Right lobe of liver (tissue), 6 donors: ENCODE measurements around the gene HOXB6. TPM values are rescaled to one million over a fixed set of nuclear protein-coding genes. Genes with fewer than 3 reads are reported as not detected.

Experiments
- ATAC-seq, 4 donors: fragments of 200-7000 bp; cut with Tn5 transposase; one replicate each; pipeline ENCODE4 v1.9.1; 2020; ENCODE audit warnings: mild to moderate bottlenecking in 4 of 4, moderate library complexity in 4 of 4
- DNase-seq, 3 donors: peaks; one replicate each; pipeline ENCODE4 v3.0.0-alpha.2; 2020
- H3K27ac ChIP-seq, 3 donors: fragments of 200-600 bp; one replicate each; pipeline ENCODE4 v1.8.0; 2022
- H3K27me3 ChIP-seq, 2 donors: fragments of 200-600 bp; one replicate each; pipeline ENCODE4 v1.8.0; 2022
- H3K36me3 ChIP-seq, 4 donors: fragments of 200-600 bp; sonication (generic) in 1 of 4; one replicate each; pipeline versions ENCODE4 v1.5.1 to v1.8.0; 2017 to 2022; ENCODE audit warnings: control low read depth in 1 of 4
- H3K4me1 ChIP-seq, 4 donors: fragments of 200-600 bp; sonication (generic) in 1 of 4; one replicate each; pipeline versions ENCODE4 v1.5.1 to v1.8.0; 2017 to 2022; ENCODE audit warnings: control low read depth in 1 of 4
- H3K4me3 ChIP-seq, 3 donors: fragments of 200-600 bp; one replicate each; pipeline ENCODE4 v1.8.0; 2022
- H3K9me3 ChIP-seq, 4 donors: fragments of 200-600 bp; sonication (generic) in 1 of 4; one replicate each; pipeline versions ENCODE4 v1.5.1 to v1.8.0; 2017 to 2022; ENCODE audit warnings: control low read depth in 1 of 4
- POLR2A ChIP-seq: fragments of 450-650 bp; IDR thresholded peaks from one replicate; pipeline ENCODE4 v1.6.1; 2017; ENCODE audit warnings: antibody characterized with exemption, mild to moderate bottlenecking
- WGBS: methylation state at CpG from one replicate; pipeline ENCODE4 v1.1.6; 2018; ENCODE audit warnings: low coverage, low lambda C conversion rate; ENCODE audit not compliant: insufficient coverage; ENCODE audit errors: missing lambda C conversion rate; 5-methylcytosine and 5-hydroxymethylcytosine counted together
- intact Hi-C, 2 donors: fragments of 100-400 bp; cut with DNase I; formaldehyde crosslinking; loops; one replicate each; pipeline versions ENCODE4 v1.11.2 to v1.14.1; 2022
- total RNA-seq, 6 experiments: library from RNA; depleted of rRNA in 2 of 6; stranded (reverse); fragments of >200 nt in 2 of 6; fragmentation: NEBNext Ultra II Directional in 3 of 6; extraction: Animal tissue kit (Norgen Biotek cat#: 25700) in 3 of 6; gene quantifications; one replicate each; pipeline versions ENCODE4 v1.1.0 to v1.2.4, GENCODE V29; 2016 to 2023
- TF ChIP-seq, protein P1 (sequence below), 4 donors: fragments of 200-600 bp in 3 of 4; fragments of 450-650 bp in 1 of 4; IDR thresholded peaks; one replicate each; pipeline versions ENCODE4 v1.5.1 to v1.8.0; 2016 to 2022; ENCODE audit warnings: antibody characterized with exemption in 4 of 4, mild to moderate bottlenecking in 2 of 4
- donor health status: DM: no; HTN: yes; CAD: no.
- donor health status: DM: no; HTN: no; CAD: no.
- donor health status: DM: no; HTN: no; CAD: no.
- donor health status: DM: no; HTN: yes; CAD: no.
- donor health status: DM: no; HTN: yes; CAD: no.

Gene HOXB6
- total RNA-seq, 6 experiments from 2014 or later = 0.18 to 0.83 (median 0.56) TPM

DNA sequence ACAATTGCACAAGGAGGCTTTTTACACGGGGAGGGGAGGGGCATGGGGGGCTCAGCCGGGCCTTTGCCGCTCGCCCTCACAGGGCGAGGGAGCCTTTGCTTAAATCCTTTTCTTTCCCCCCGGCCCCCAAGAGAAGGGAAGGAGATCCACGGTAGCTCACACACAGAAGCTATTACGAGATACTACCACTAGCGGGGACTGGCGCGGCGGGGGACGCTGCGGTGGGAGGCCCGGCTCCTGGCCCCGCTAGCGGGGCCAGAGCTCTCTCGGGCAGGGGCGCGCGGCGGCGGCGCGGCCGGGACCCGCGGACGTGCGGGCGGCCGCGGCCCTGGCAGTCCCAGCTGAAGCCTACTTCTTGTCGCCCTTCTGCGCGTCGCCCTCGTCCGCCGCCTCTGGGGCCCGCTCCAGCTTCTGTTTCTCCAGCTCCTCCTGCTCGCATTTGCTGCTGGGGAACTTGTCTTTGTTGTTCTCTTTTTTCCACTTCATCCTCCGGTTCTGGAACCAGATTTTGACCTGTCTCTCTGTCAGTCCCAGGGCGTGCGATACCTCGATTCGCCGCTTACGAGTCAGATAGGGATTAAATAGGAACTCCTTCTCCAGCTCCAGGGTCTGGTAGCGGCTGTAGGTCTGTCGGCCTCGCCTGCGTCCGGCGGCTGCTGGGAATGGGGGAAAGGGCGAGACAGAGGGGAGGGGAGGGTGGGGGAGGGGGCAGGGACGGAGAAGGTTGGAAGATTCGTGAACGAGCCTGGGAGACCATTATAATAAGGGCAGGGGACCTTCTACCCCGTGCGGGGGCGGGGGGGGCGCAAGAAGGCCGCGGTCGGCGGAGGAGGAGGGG is 8.3 kb upstream of the HOXB6 start:
- peaks cover 35 to 82% of the 10 kb centered on the region in 2 donors for H3K27me3 ChIP-seq
- TF ChIP-seq, protein P1, sequence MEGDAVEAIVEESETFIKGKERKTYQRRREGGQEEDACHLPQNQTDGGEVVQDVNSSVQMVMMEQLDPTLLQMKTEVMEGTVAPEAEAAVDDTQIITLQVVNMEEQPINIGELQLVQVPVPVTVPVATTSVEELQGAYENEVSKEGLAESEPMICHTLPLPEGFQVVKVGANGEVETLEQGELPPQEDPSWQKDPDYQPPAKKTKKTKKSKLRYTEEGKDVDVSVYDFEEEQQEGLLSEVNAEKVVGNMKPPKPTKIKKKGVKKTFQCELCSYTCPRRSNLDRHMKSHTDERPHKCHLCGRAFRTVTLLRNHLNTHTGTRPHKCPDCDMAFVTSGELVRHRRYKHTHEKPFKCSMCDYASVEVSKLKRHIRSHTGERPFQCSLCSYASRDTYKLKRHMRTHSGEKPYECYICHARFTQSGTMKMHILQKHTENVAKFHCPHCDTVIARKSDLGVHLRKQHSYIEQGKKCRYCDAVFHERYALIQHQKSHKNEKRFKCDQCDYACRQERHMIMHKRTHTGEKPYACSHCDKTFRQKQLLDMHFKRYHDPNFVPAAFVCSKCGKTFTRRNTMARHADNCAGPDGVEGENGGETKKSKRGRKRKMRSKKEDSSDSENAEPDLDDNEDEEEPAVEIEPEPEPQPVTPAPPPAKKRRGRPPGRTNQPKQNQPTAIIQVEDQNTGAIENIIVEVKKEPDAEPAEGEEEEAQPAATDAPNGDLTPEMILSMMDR (IDR thresholded peaks at IDR 0.05) = peak in 1 of 4 donors; percentile 11
- TF ChIP-seq POLR2A = no peak
- peaks cover 0 to 13% (median 2%) of the 10 kb centered on the region in 4 donors for H3K4me1 ChIP-seq
- no peaks in the 10 kb centered on the region for H3K36me3 ChIP-seq
- 6% methylated on average over 39 of the region's 67 CpGs for WGBS
- ATAC-seq = peak; percentile 21 to 58 (median 44)
- H3K9me3 ChIP-seq = no peaks in the 10 kb centered on the region
- no peak overlapping the region for H3K27ac ChIP-seq
- no peak overlapping the region for H3K4me3 ChIP-seq
- peak in 1 of 3 donors; percentile 22 for DNase-seq
- intact Hi-C loops = loop anchor here in 1 of 2 donors (10.0 kb wide), 1 partner anchor 268 kb away; no protein-coding TSS in a partner anchor

DNA sequence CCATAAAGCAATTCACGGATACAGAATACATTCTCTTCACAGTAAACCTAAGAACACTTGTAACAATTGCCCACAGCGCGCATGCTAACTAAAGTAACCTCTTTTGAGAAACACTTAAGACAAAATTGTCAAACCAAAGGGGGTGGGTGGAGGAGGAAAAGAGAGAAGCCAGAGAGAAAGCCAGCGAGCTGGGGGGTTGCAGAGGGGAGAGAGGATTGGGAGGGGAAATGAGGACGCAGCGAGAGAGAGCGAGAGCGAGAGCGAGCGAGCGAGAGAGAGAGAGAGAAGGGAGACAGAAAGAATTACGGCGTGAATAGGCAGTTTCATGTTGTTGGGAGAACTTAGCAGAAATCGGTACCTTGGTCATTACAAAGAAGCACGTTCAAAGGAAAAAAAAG is 7.7 kb upstream of the HOXB6 start:
- Histone ChIP-seq H3K27me3 (peaks cover 35 to 79% of the 10 kb centered on the region in 2 donors), H3K4me1 (peaks cover 0 to 13% (median 2%) of the 10 kb centered on the region in 4 donors), H3K27ac (no peak overlapping the region), H3K9me3 (no peaks in the 10 kb centered on the region), H3K36me3 (no peaks in the 10 kb centered on the region), H3K4me3 (no peak overlapping the region)
- TF ChIP-seq, protein P1 (IDR thresholded peaks at IDR 0.05) = no peak
- TF ChIP-seq POLR2A = no peak
- ATAC-seq (no peak), DNase-seq (no peak)
- intact Hi-C loops = loop anchor here in 1 of 2 donors (10.0 kb wide), 1 partner anchor 268 kb away; no protein-coding TSS in a partner anchor
- WGBS = 7% methylated on average over 15 of the region's 15 CpGs

DNA sequence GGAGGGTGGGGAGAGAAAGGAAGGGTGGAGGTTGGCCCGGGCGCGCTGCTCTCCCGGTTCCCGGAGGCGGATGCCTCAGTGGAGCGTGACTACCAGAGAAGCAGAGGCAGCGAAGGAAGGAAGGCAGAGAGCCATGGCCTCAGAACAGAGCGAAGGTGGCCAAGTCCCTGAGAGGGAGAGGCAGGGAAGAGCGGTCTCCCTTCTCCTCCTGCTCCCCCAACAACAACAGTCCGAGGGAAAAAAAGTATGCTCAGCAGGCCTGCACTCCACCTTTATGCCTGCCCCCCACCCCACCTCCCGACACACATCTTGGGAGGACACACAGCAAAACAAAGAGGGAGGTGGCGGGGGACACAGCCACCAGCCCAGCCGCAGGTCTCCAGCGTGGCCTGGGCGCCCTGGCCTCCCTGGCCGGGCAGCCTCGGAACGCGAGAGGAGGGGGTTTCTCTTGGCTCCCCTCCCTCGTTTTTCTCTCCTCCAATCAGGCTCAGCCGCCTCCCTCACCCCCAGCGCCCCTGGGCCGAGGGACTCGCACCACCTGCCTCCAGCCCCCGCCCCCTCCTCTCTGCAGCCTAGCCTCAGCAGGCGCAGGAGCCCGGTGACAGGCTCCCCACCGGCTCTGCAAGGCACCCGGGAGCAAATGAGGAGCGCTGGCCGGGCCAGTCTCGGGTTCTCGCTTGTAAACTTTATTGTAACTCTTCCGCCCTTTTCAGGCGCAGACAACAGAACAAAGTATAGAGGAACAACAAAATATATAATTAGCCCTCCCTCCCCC is 7.1 kb upstream of the HOXB6 start:
- ATAC-seq (peak in 1 of 4 donors; percentile 14), DNase-seq (no peak)
- intact Hi-C loops = loop anchor here in 1 of 2 donors (10.0 kb wide), 1 partner anchor 267 kb away; no protein-coding TSS in a partner anchor
- H3K36me3 ChIP-seq = no peaks in the 10 kb centered on the region
- 4% methylated on average over 26 of the region's 36 CpGs for WGBS
- H3K4me1 ChIP-seq = peaks cover 0 to 13% (median 2%) of the 10 kb centered on the region in 4 donors
- TF ChIP-seq, protein P1 (IDR thresholded peaks at IDR 0.05) = no peak
- no peak for TF ChIP-seq POLR2A
- H3K27ac ChIP-seq = no peak overlapping the region
- peaks cover 35 to 78% of the 10 kb centered on the region in 2 donors for H3K27me3 ChIP-seq
- H3K4me3 ChIP-seq = peak overlapping the region in 1 of 3 donors; percentile 4
- H3K9me3 ChIP-seq = no peaks in the 10 kb centered on the region

DNA sequence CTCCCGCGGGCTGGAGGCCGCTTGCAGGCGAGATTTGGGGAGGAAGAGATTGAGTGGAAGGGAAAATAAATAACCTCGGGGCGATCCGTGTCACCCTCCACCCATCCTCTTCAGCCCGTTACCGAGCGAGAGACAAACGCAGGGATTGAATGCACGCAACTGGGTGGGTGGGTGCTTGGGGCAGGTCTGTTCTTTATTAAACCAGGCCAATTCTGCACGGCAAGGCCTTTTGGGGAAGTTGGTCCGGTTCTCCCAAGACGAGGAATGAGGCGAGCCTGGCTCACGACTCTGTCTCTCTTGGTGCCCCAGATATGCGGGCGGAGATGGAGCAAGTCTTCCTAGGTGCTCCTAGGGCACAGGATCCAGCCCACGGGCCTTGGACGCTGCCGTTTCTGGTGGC is 6.4 kb upstream of the HOXB6 start:
- DNase-seq = no peak
- no peaks in the 10 kb centered on the region for H3K9me3 ChIP-seq
- TF ChIP-seq, protein P1 (IDR thresholded peaks at IDR 0.05) = no peak
- no peak for TF ChIP-seq POLR2A
- intact Hi-C loops = loop anchor here in 1 of 2 donors (10.0 kb wide), 1 partner anchor 266 kb away; no protein-coding TSS in a partner anchor
- no peak overlapping the region for H3K27ac ChIP-seq
- peaks cover 0 to 13% (median 2%) of the 10 kb centered on the region in 4 donors for H3K4me1 ChIP-seq
- ATAC-seq = peak in 1 of 4 donors; percentile 9
- no peaks in the 10 kb centered on the region for H3K36me3 ChIP-seq
- peaks cover 30 to 78% of the 10 kb centered on the region in 2 donors for H3K27me3 ChIP-seq
- 5% methylated on average over 14 of the region's 22 CpGs for whole genome bisulfite sequencing
- H3K4me3 ChIP-seq = peak overlapping the region; percentile 25 to 43 (median 29)
